Mucosa of rectum (tissue), 2 donors: ENCODE measurements around the gene ARHGAP32.
"Not testable (repeated sequence)": the region's sequence is repeated elsewhere in the genome, so short reads cannot be mapped to it uniquely, and the experiment has no call there.

ENCODE experiments used
- H3K27ac ChIP-seq, 2 donors: one replicate each; pipeline ENCODE4 v1.7.0; 2013; ENCODE audit warnings: inconsistent platforms in 2 of 2, low read depth in 2 of 2, low read length in 2 of 2
- H3K27me3 ChIP-seq, 2 donors: one replicate each; pipeline ENCODE4 v1.7.0; 2013; ENCODE audit warnings: low read length in 2 of 2; ENCODE audit not compliant: control insufficient read depth in 2 of 2, insufficient read depth in 2 of 2
- H3K36me3 ChIP-seq, 2 donors: one replicate each; pipeline ENCODE4 v1.7.0; 2013; ENCODE audit warnings: low read length in 2 of 2; ENCODE audit not compliant: control insufficient read depth in 2 of 2, insufficient read depth in 2 of 2
- H3K4me1 ChIP-seq, 2 donors: one replicate each; pipeline ENCODE4 v1.7.0; 2013; ENCODE audit warnings: low read length in 2 of 2, mild to moderate bottlenecking in 1 of 2; ENCODE audit not compliant: control insufficient read depth in 2 of 2, insufficient read depth in 2 of 2
- H3K4me3 ChIP-seq, 2 donors: one replicate each; pipeline ENCODE4 v1.7.0; 2013; ENCODE audit warnings: low read length in 2 of 2
- H3K9ac ChIP-seq, 2 donors: one replicate each; pipeline ENCODE4 v1.7.0; 2013; ENCODE audit warnings: low read length in 2 of 2, low read depth in 1 of 2, mild to moderate bottlenecking in 1 of 2
- H3K9me3 ChIP-seq, 2 donors: one replicate each; pipeline ENCODE4 v1.7.0; 2013; ENCODE audit warnings: low read length in 2 of 2; ENCODE audit not compliant: control insufficient read depth in 2 of 2
- donor health status: healthy.
- donor health status: Normal muscosa, but diverticular disease.

ARHGAP32 gene

GRCh38 chr11:128921793-128922192 is 270.3 kb downstream of the ARHGAP32 start:
- no peaks in the 10 kb centered on the region for H3K9me3 ChIP-seq
- H3K27ac ChIP-seq = no peak overlapping the region
- H3K36me3 ChIP-seq = no peaks in the 10 kb centered on the region
- no peaks in the 10 kb centered on the region for H3K27me3 ChIP-seq
- H3K9ac ChIP-seq = no peak overlapping the region
- no peak overlapping the region for H3K4me3 ChIP-seq
- no peaks in the 10 kb centered on the region for H3K4me1 ChIP-seq

- Histone ChIP-seq H3K9ac (no peak overlapping the region), H3K27me3 (no peaks in the 10 kb centered on the region), H3K36me3 (no peaks in the 10 kb centered on the region), H3K4me1 (no peaks in the 10 kb centered on the region), H3K9me3 (no peaks in the 10 kb centered on the region), H3K4me3 (no peak overlapping the region), H3K27ac (no peak overlapping the region)
Observed at GRCh38 chr11:128920666-128921065, 271.5 kb downstream of the ARHGAP32 start.

- H3K9me3 ChIP-seq, H3K27ac ChIP-seq, H3K36me3 ChIP-seq, H3K4me1 ChIP-seq, H3K4me3 ChIP-seq, H3K27me3 ChIP-seq, H3K9ac ChIP-seq: not testable (repeated sequence)
Observed at GRCh38 chr11:128919635-128920034, 272.5 kb downstream of the ARHGAP32 start.

GRCh38 chr11:128919216-128919615 is 272.9 kb downstream of the ARHGAP32 start:
- H3K27me3 ChIP-seq = no peaks in the 10 kb centered on the region
- no peaks in the 10 kb centered on the region for H3K9me3 ChIP-seq
- H3K36me3 ChIP-seq = no peaks in the 10 kb centered on the region
- no peak overlapping the region for H3K9ac ChIP-seq
- H3K4me3 ChIP-seq = no peak overlapping the region
- no peaks in the 10 kb centered on the region for H3K4me1 ChIP-seq
- no peak overlapping the region for H3K27ac ChIP-seq

- Histone ChIP-seq H3K9ac (no peak overlapping the region), H3K4me3 (no peak overlapping the region), H3K9me3 (no peaks in the 10 kb centered on the region), H3K4me1 (no peaks in the 10 kb centered on the region), H3K27ac (no peak overlapping the region), H3K36me3 (no peaks in the 10 kb centered on the region), H3K27me3 (no peaks in the 10 kb centered on the region)
Observed at GRCh38 chr11:128917144-128917724, 274.9 kb downstream of the ARHGAP32 start.

- no peaks in the 10 kb centered on the region for H3K36me3 ChIP-seq
- H3K27me3 ChIP-seq = no peaks in the 10 kb centered on the region
- no peak overlapping the region for H3K27ac ChIP-seq
- no peak overlapping the region for H3K4me3 ChIP-seq
- H3K9ac ChIP-seq = no peak overlapping the region
- H3K9me3 ChIP-seq = no peaks in the 10 kb centered on the region
- H3K4me1 ChIP-seq = no peaks in the 10 kb centered on the region
Observed at GRCh38 chr11:128916681-128917080, 275.4 kb downstream of the ARHGAP32 start.

GRCh38 chr11:128916037-128916572 is 276.0 kb downstream of the ARHGAP32 start:
- H3K9ac ChIP-seq = no peak overlapping the region
- no peaks in the 10 kb centered on the region for H3K9me3 ChIP-seq
- no peak overlapping the region for H3K27ac ChIP-seq
- H3K4me1 ChIP-seq = no peaks in the 10 kb centered on the region
- no peak overlapping the region for H3K4me3 ChIP-seq
- H3K27me3 ChIP-seq = no peaks in the 10 kb centered on the region
- H3K36me3 ChIP-seq = no peaks in the 10 kb centered on the region

- Histone ChIP-seq H3K9ac (no peak overlapping the region), H3K27me3 (no peaks in the 10 kb centered on the region), H3K4me1 (no peaks in the 10 kb centered on the region), H3K9me3 (no peaks in the 10 kb centered on the region), H3K36me3 (no peaks in the 10 kb centered on the region), H3K27ac (no peak overlapping the region), H3K4me3 (no peak overlapping the region)
Observed at GRCh38 chr11:128915149-128915521, 277.0 kb downstream of the ARHGAP32 start.
